Body of pancreas (tissue), 4 donors: ENCODE results near the gene SCN5A.

Source experiments
- CTCF ChIP-seq, 7 experiments: fragments of 450-650 bp in 4 of 7; fragments of 200-600 bp in 3 of 7; sonication (generic) in 3 of 7; IDR thresholded peaks; one replicate each; pipeline ENCODE4 v1.5.1; 2016 to 2019; ENCODE audit warnings: antibody characterized with exemption in 7 of 7
- POLR2A ChIP-seq, 3 donors: fragments of 450-650 bp; IDR thresholded peaks; one replicate each; pipeline ENCODE4 v1.6.1; 2016; ENCODE audit warnings: antibody characterized with exemption in 3 of 3, mild to moderate bottlenecking in 2 of 3

GRCh38 chr3:38509732-38510131 lies 139.8 kb downstream of the SCN5A start:
- TF ChIP-seq CTCF (IDR thresholded peaks at IDR 0.05) (no peak), POLR2A (IDR thresholded peaks at IDR 0.05) (no peak)
